ENCODE data around the gene REG1B.

Gene REG1B

DNA sequence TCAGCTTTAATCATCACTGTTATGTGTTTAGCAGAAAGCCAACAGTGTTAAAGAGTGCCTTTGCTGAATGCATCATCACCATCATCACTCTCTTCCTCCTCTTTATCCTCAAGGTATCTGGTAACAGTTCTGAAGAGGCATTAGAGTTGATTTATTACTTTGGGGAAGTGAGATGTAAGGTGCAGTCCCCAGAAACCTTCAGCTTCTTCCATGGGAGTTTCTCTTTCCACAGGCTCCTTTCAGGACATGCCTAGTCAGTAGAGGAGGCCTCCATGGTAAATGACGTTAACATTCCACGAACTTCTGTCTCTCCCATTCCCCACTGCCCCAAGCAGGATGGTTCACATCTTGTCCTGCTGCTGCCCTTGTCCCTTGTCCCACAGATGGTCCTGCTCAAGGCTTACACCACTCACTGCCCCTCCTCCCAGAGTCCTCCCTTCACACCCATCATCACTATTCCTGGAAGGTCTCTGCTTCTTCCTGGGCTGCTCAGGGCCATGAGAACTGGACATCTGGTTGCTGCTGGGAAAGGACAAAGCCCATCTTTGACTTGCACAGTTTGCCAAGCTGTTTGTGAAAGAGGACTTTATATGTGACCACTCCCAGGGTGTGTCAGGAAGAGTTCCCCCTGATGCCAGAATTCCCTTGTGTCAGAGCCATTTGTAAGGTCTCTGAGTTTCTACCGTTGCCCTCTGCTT is 27.2 kb upstream of the REG1B start:
- H3K9ac ChIP-seq (ENCODE audit: low read depth, low read length) = no peak overlapping the region
- H3K4me3 ChIP-seq (ENCODE audit: low read length) = no peak overlapping the region
- no peak overlapping the region for H3K4me2 ChIP-seq (ENCODE audit: low read length)
- no peaks in the 10 kb centered on the region for H3K36me3 ChIP-seq (ENCODE audit: insufficient read depth, low read length)
- no peaks in the 10 kb centered on the region for H3K27me3 ChIP-seq (ENCODE audit: control insufficient read depth, insufficient read depth, low read length)
- H3K4me1 ChIP-seq (ENCODE audit: control insufficient read depth, insufficient read depth, low read length) = no peaks in the 10 kb centered on the region
- peaks cover 3% of the 10 kb centered on the region for H3K9me3 ChIP-seq (replicated peaks; ENCODE audit: low read length)

DNA sequence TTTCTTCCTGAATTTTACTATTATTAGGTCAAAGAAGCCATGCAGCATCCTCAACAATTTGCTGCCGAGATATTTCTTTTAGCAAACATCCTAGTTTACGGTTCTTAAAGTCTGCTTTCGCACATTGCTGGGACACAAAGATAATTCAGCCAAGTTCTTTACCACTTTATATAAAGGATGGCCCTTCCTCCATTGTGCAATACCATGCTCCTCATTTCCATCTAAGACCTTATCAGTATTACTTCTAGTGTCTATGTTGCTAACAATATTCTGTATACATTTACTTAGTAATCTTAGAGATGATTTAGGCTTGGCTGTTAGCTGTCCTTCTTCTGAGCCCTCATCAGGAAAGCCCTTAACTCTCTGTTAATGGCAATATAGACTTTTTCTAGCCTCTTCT is 24.5 kb upstream of the REG1B start:
- Histone ChIP-seq H3K9me3 (replicated peaks; ENCODE audit: low read length) (peaks cover 2% of the 10 kb centered on the region), H3K36me3 (ENCODE audit: insufficient read depth, low read length) (no peaks in the 10 kb centered on the region), H3K4me2 (ENCODE audit: low read length) (no peak overlapping the region), H3K27me3 (ENCODE audit: control insufficient read depth, insufficient read depth, low read length) (no peaks in the 10 kb centered on the region), H3K4me1 (ENCODE audit: control insufficient read depth, insufficient read depth, low read length) (no peaks in the 10 kb centered on the region), H3K9ac (ENCODE audit: low read depth, low read length) (no peak overlapping the region), H3K4me3 (ENCODE audit: low read length) (no peak overlapping the region)

DNA sequence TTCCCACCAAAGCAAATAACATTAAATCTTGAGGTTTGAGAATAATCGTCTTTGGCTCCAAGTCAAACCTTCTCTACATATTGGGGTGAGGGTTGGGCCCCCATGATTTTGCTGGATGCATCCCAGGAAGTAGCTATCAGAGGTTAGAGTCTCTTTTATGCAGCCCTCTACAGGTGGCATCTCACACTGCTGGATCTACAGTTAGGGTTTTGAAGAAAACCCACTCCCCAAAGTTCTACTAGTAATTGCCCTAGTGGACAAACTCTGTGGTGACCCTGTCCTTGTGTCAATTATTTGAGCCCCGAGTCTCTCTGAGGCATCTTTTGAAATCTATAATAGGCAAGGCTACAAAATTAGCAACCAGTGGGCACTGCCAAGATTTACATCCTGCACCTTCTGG is 17.5 kb upstream of the REG1B start:
- no peaks in the 10 kb centered on the region for H3K4me1 ChIP-seq (ENCODE audit: control insufficient read depth, insufficient read depth, low read length)
- H3K36me3 ChIP-seq (ENCODE audit: insufficient read depth, low read length) = no peaks in the 10 kb centered on the region
- H3K4me3 ChIP-seq (ENCODE audit: low read length) = no peak overlapping the region
- H3K9me3 ChIP-seq (replicated peaks; ENCODE audit: low read length) = peaks cover 7% of the 10 kb centered on the region
- no peak overlapping the region for H3K4me2 ChIP-seq (ENCODE audit: low read length)
- H3K27me3 ChIP-seq (ENCODE audit: control insufficient read depth, insufficient read depth, low read length) = no peaks in the 10 kb centered on the region
- H3K9ac ChIP-seq (ENCODE audit: low read depth, low read length) = no peak overlapping the region

DNA sequence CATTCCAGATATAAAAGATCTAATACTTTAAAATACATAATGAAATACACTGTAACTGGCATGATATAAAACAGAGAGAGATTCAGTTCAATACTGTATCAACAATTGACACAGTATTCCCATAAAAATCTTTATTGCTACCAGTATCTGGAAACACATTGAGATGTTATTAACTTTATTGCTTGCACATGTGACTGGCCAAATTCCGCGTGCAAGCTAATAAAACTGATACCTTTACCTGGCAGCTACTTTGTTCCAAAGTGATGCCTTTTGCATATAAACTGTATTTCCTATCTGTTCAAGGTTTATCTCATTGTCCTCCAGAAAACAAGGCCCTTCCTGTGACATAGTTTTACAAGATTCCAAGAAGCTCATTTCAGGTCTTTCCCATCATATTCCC is 15.4 kb upstream of the REG1B start:
- H3K9me3 ChIP-seq (replicated peaks; ENCODE audit: low read length) = peaks cover 7% of the 10 kb centered on the region
- H3K27me3 ChIP-seq (ENCODE audit: control insufficient read depth, insufficient read depth, low read length) = no peaks in the 10 kb centered on the region
- no peaks in the 10 kb centered on the region for H3K4me1 ChIP-seq (ENCODE audit: control insufficient read depth, insufficient read depth, low read length)
- H3K36me3 ChIP-seq (ENCODE audit: insufficient read depth, low read length) = no peaks in the 10 kb centered on the region
- H3K4me3 ChIP-seq (ENCODE audit: low read length) = no peak overlapping the region
- H3K4me2 ChIP-seq (ENCODE audit: low read length) = no peak overlapping the region
- H3K9ac ChIP-seq (ENCODE audit: low read depth, low read length) = no peak overlapping the region

DNA sequence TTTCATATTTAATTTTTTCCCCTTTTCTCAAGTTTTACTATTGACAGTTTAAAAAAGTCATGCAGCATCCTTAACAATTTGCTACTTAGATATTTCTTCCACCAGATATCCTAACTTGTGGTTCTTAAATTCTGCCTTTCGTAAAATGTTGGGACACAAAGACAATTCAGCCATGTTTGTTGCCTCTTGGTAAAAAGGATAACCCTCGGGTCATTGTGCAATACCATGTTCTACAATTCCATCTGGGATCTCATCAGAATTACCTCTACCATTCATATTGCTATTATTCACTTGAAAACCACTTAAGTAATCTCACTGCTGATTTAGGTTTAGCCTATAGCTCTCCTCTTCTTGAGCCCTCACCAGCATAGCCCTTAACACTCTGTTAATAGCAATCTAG is 13.2 kb upstream of the REG1B start:
- Histone ChIP-seq H3K4me3 (ENCODE audit: low read length) (no peak overlapping the region), H3K9ac (ENCODE audit: low read depth, low read length) (no peak overlapping the region), H3K27me3 (ENCODE audit: control insufficient read depth, insufficient read depth, low read length) (no peaks in the 10 kb centered on the region), H3K9me3 (replicated peaks; ENCODE audit: low read length) (peaks cover 7% of the 10 kb centered on the region), H3K4me1 (ENCODE audit: control insufficient read depth, insufficient read depth, low read length) (no peaks in the 10 kb centered on the region), H3K4me2 (ENCODE audit: low read length) (no peak overlapping the region), H3K36me3 (ENCODE audit: insufficient read depth, low read length) (no peaks in the 10 kb centered on the region)

DNA sequence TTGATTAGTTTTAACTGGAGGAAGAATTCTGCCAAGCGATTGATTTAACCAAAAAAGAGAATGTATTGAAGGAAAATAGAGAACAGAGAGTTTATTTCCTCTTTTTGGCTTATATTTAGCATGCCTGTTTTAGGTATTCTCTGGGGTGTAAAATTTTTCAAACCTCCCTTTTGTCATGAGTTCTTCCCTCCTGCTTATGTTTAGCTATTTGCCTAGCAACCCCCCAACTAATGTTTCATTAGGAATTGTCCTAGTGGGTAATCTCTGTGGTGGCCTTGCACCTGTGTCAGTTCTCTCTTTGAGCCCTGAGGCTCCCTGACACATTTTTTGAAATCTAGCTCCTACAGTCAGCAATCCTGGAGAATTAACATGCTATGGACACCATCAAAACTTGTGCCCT is 12.5 kb upstream of the REG1B start:
- H3K9me3 ChIP-seq (replicated peaks; ENCODE audit: low read length) = peaks cover 10% of the 10 kb centered on the region
- H3K9ac ChIP-seq (ENCODE audit: low read depth, low read length) = no peak overlapping the region
- no peaks in the 10 kb centered on the region for H3K27me3 ChIP-seq (ENCODE audit: control insufficient read depth, insufficient read depth, low read length)
- no peaks in the 10 kb centered on the region for H3K4me1 ChIP-seq (ENCODE audit: control insufficient read depth, insufficient read depth, low read length)
- H3K4me2 ChIP-seq (ENCODE audit: low read length) = no peak overlapping the region
- no peak overlapping the region for H3K4me3 ChIP-seq (ENCODE audit: low read length)
- H3K36me3 ChIP-seq (ENCODE audit: insufficient read depth, low read length) = no peaks in the 10 kb centered on the region

DNA sequence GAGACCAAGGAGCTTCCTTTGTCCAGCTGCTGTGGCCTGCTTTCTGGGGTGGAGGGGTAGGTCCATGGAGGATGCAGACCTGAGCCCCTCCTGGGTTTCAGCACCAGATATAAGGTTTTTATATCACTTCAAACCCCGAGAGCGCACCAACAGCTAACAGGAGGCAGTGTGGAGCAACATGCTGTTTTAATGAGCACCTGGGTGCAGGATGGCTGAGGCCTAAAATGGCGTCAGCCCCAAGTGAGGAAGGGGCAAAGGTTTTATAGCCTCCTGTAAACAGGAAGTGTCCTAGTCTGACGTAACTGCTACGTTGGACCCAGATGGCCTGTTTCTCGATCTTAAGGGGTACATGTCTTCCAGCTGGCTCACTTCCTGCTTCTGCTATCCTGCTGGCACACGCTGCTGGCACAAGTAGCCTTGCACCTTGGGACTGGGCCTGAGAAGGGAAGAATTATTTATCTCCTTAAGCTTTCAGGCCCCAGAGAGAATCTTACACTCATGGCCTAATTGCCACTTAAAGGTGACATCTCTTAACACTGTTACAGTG is 11.4 kb upstream of the REG1B start:
- no peak overlapping the region for H3K9ac ChIP-seq (ENCODE audit: low read depth, low read length)
- H3K36me3 ChIP-seq (ENCODE audit: insufficient read depth, low read length) = no peaks in the 10 kb centered on the region
- H3K4me3 ChIP-seq (ENCODE audit: low read length) = no peak overlapping the region
- no peaks in the 10 kb centered on the region for H3K27me3 ChIP-seq (ENCODE audit: control insufficient read depth, insufficient read depth, low read length)
- peaks cover 9% of the 10 kb centered on the region for H3K9me3 ChIP-seq (replicated peaks; ENCODE audit: low read length)
- no peaks in the 10 kb centered on the region for H3K4me1 ChIP-seq (ENCODE audit: control insufficient read depth, insufficient read depth, low read length)
- no peak overlapping the region for H3K4me2 ChIP-seq (ENCODE audit: low read length)

DNA sequence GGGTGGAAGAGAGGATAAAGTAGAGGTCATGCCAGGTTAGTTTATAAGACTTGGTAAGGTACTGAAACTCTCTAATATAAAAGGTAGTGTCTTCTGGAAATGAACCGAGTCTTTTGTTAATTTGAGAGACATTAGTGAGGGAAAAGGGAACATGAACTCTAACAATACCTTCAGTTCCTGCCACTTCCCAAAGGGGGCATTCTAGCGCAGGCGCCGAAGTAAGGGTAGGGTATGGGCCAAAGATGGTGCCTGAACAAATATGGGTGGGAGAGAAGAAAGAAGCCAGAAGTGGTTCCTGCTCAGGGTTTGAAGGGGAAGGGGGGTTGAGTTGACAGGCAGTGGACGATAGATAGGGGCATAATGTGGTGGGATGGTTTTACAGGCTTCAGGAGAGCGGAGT is 10.1 kb upstream of the REG1B start:
- no peak overlapping the region for H3K4me3 ChIP-seq (ENCODE audit: low read length)
- H3K27me3 ChIP-seq (ENCODE audit: control insufficient read depth, insufficient read depth, low read length) = no peaks in the 10 kb centered on the region
- no peak overlapping the region for H3K9ac ChIP-seq (ENCODE audit: low read depth, low read length)
- H3K36me3 ChIP-seq (ENCODE audit: insufficient read depth, low read length) = no peaks in the 10 kb centered on the region
- H3K9me3 ChIP-seq (replicated peaks; ENCODE audit: low read length) = peaks cover 9% of the 10 kb centered on the region
- H3K4me2 ChIP-seq (ENCODE audit: low read length) = no peak overlapping the region
- H3K4me1 ChIP-seq (ENCODE audit: control insufficient read depth, insufficient read depth, low read length) = no peaks in the 10 kb centered on the region

DNA sequence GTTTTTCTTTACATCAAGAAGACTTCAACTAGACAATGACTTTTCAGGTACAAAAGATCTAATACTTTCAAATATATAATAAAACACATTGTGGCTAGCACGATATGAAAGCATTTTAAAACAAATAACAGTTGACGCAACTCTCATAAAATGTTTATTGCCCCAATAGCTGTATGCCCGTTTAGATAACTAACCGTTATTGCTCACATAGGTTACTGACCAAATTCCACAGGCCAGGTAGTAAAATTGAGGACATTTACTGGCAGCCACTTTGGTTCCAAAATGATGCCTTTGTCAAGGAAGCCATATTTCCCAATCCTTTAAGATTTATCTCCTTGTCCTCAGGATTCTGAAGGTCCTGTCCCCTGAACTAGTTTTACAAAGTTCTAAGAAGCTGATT is 2.9 kb upstream of the REG1B start:
- Histone ChIP-seq H3K9me3 (replicated peaks; ENCODE audit: low read length) (peaks cover 12% of the 10 kb centered on the region), H3K4me1 (ENCODE audit: control insufficient read depth, insufficient read depth, low read length) (no peaks in the 10 kb centered on the region), H3K9ac (ENCODE audit: low read depth, low read length) (no peak overlapping the region), H3K4me2 (ENCODE audit: low read length) (no peak overlapping the region), H3K27me3 (ENCODE audit: control insufficient read depth, insufficient read depth, low read length) (no peaks in the 10 kb centered on the region), H3K36me3 (ENCODE audit: insufficient read depth, low read length) (no peaks in the 10 kb centered on the region), H3K4me3 (ENCODE audit: low read length) (no peak overlapping the region)

DNA sequence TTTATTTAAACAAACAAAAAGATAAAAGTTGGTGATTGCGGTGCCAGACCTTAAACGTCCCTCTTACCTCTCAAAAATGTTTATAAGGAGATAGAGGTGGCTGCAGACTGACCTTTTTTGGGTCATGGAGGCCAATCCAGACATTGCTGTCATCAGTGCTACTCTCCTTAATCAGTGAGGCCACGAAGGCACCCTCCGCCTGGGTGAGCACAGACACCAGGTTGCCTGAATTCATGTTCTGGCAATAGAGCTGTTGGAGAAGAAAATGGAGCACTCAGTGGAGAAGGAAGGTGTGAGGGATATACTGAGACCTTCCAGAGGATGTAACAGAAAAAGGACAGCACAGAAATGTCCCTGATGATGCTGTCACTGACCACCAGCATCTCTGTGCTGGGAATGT is 1.5 kb downstream of the REG1B start:
- no peaks in the 10 kb centered on the region for H3K4me1 ChIP-seq (ENCODE audit: control insufficient read depth, insufficient read depth, low read length)
- no peaks in the 10 kb centered on the region for H3K27me3 ChIP-seq (ENCODE audit: control insufficient read depth, insufficient read depth, low read length)
- no peak overlapping the region for H3K4me3 ChIP-seq (ENCODE audit: low read length)
- H3K36me3 ChIP-seq (ENCODE audit: insufficient read depth, low read length) = no peaks in the 10 kb centered on the region
- H3K4me2 ChIP-seq (ENCODE audit: low read length) = no peak overlapping the region
- no peak overlapping the region for H3K9ac ChIP-seq (ENCODE audit: low read depth, low read length)
- H3K9me3 ChIP-seq (replicated peaks; ENCODE audit: low read length) = peaks cover 11% of the 10 kb centered on the region

DNA sequence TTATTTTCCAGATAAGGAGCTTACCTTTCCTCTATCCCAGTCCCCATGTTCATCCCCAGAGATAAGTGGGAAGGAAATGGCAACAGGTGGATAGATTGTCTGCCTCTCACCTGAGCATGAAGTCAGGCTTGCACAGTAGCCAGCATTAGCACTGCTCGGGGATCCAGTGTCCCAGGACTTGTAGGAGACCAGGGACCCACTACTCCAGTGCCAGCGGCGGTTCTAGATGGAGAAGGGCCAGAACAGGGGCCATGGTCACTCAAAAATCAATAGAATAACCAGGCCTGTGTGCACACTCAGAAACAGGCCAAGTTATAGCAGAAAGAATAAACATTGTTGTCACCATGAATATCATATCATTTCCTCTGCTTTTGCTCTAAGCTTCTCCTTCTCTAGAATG is 2.4 kb downstream of the REG1B start:
- H3K9me3 ChIP-seq (replicated peaks; ENCODE audit: low read length) = peaks cover 8% of the 10 kb centered on the region
- H3K4me2 ChIP-seq (ENCODE audit: low read length) = no peak overlapping the region
- no peaks in the 10 kb centered on the region for H3K4me1 ChIP-seq (ENCODE audit: control insufficient read depth, insufficient read depth, low read length)
- H3K27me3 ChIP-seq (ENCODE audit: control insufficient read depth, insufficient read depth, low read length) = no peaks in the 10 kb centered on the region
- no peak overlapping the region for H3K9ac ChIP-seq (ENCODE audit: low read depth, low read length)
- H3K36me3 ChIP-seq (ENCODE audit: insufficient read depth, low read length) = no peaks in the 10 kb centered on the region
- H3K4me3 ChIP-seq (ENCODE audit: low read length) = no peak overlapping the region

DNA sequence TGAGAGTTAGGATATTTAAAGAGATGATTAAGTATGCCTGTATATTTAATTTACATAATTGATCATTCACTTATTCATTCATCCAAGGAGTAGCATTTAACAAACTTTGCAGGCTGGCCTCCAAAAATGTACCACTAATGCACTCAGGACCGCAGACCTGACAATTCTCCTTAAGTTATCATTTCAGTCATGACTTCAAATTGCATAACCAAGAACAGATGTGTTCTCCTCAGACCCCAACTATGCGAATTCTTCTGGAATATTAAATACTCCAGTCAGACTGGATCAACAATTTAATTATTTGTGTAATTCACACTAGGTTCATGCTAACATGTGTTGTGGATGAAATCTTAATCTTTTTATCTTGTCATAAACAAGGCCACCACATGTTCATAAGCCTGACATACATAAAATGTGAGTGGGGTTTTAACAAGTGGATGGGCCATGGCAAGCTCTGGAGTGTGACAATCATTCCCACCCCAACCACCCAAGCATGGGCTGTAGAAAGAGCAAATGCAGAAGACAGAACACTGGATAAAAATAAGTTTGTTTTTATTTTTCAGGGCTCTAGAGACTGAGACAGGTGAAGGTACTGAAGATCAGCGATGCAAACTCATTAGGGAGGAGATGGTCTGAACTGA is 3.2 kb downstream of the REG1B start:
- peaks cover 8% of the 10 kb centered on the region for H3K9me3 ChIP-seq (replicated peaks; ENCODE audit: low read length)
- H3K36me3 ChIP-seq (ENCODE audit: insufficient read depth, low read length) = no peaks in the 10 kb centered on the region
- H3K4me1 ChIP-seq (ENCODE audit: control insufficient read depth, insufficient read depth, low read length) = no peaks in the 10 kb centered on the region
- H3K4me2 ChIP-seq (ENCODE audit: low read length) = no peak overlapping the region
- no peak overlapping the region for H3K9ac ChIP-seq (ENCODE audit: low read depth, low read length)
- H3K27me3 ChIP-seq (ENCODE audit: control insufficient read depth, insufficient read depth, low read length) = no peaks in the 10 kb centered on the region
- no peak overlapping the region for H3K4me3 ChIP-seq (ENCODE audit: low read length)
